Measurements from ENCODE around the gene CDH13. TPM values are rescaled to one million over a fixed set of nuclear protein-coding genes. Genes with fewer than 3 reads are reported as not detected.

CDH13 gene
- total and polyA plus RNA-seq, 2 of the 8 experiments (the other 6 are each of a cell fraction or from before 2014, with no cell fraction given) = 2.3 to 2.4 TPM

DNA sequence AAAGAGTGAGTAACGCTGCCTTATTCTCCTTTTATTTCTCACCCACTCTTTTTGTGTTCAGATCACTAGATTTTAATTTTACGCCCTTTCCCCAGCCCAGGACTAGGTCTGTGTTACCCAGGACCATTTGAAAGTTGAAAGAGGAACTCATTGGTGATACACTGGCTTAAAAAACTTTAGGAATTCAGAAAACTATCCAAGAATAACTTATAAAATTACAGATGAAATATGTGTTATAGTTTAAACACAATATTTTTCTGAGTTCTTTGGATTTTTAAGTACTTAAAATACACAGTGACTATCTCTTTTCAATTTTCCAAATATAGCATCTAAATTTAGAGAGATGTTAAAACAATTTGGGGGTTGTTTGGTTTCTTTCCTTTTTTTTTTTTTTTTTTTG lies 385.2 kb downstream of the CDH13 start (continued):
- no peak for TF ChIP-seq RNF2 (IDR thresholded peaks at IDR 0.05; ENCODE audit: borderline replicate concordance, low read depth, low read length, missing control alignments, poor library complexity, severe bottlenecking)
- TF ChIP-seq KDM5A (IDR thresholded peaks at IDR 0.05; ENCODE audit: low read length) = no peak
- TF ChIP-seq, protein P1, sequence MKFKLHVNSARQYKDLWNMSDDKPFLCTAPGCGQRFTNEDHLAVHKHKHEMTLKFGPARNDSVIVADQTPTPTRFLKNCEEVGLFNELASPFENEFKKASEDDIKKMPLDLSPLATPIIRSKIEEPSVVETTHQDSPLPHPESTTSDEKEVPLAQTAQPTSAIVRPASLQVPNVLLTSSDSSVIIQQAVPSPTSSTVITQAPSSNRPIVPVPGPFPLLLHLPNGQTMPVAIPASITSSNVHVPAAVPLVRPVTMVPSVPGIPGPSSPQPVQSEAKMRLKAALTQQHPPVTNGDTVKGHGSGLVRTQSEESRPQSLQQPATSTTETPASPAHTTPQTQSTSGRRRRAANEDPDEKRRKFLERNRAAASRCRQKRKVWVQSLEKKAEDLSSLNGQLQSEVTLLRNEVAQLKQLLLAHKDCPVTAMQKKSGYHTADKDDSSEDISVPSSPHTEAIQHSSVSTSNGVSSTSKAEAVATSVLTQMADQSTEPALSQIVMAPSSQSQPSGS (IDR thresholded peaks at IDR 0.05; ENCODE audit: low read length) = no peak
